Upper lobe of right lung (tissue), 1 donor: ENCODE measurements around the gene DMD. TPM values are rescaled to one million over a fixed set of nuclear protein-coding genes. Genes with fewer than 3 reads are reported as not detected.

Experiments used
- ATAC-seq: fragments of 200-7000 bp; cut with Tn5 transposase; one replicate; pipeline ENCODE4 v1.9.1; 2020; ENCODE audit warnings: mild to moderate bottlenecking, moderate library complexity
- DNase-seq: peaks from one replicate; pipeline ENCODE4 v3.0.0-alpha.2; 2020
- H3K27ac ChIP-seq: fragments of 200-600 bp; one replicate; pipeline ENCODE4 v1.8.0; 2022
- H3K27me3 ChIP-seq: fragments of 200-600 bp; one replicate; pipeline ENCODE4 v1.8.0; 2022; ENCODE audit warnings: mild to moderate bottlenecking
- H3K36me3 ChIP-seq: fragments of 200-600 bp; one replicate; pipeline ENCODE4 v1.8.0; 2022
- H3K4me1 ChIP-seq: fragments of 200-600 bp; one replicate; pipeline ENCODE4 v1.8.0; 2022
- H3K4me3 ChIP-seq: fragments of 200-600 bp; one replicate; pipeline ENCODE4 v1.8.0; 2022; ENCODE audit warnings: mild to moderate bottlenecking
- H3K9me3 ChIP-seq: fragments of 200-600 bp; one replicate; pipeline ENCODE4 v1.8.0; 2022
- intact Hi-C: fragments of 100-400 bp; cut with DNase I; formaldehyde crosslinking; loops from one replicate; pipeline ENCODE4 v1.11.0; 2022
- total RNA-seq: library from RNA; stranded (reverse); fragmentation: NEBNext Ultra II Directional; extraction: Animal tissue kit (Norgen Biotek cat#: 25700); gene quantifications from one replicate; pipeline ENCODE4 v1.2.1, GENCODE V29; 2021
- TF ChIP-seq, protein P1 (sequence below): fragments of 200-600 bp; IDR thresholded peaks from one replicate; pipeline ENCODE4 v1.8.0; 2022; ENCODE audit warnings: antibody characterized with exemption
- donor health status: DM: no; HTN: yes; CAD: no; lungs with severe emphysema.

The DMD gene
- total RNA-seq, 1 donor from 2014 or later: 24.7 TPM

DNA sequence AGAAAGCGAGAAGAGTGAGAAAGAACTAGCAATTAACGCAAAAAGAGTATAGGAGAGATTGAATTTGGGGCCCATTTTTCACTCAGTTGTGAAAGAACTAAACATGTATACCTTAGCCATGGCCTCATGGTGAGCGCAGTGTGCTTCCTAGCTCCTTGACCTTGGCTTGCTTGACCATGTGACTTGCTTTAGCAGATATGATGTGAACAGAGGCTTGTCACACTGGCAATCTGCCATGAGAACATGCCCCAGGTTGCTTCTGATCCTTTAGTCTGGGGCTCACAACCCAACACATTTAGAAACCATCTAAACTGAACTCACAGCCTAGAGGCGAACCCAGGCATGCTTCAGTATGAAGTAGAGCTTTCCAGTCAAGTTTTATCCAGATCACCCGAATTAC is 1879.4 kb downstream of the DMD start:
- Histone ChIP-seq H3K4me1 (no peaks in the 10 kb centered on the region), H3K36me3 (no peaks in the 10 kb centered on the region), H3K9me3 (no peaks in the 10 kb centered on the region), H3K27ac (no peak overlapping the region), H3K27me3 (no peaks in the 10 kb centered on the region), H3K4me3 (no peak overlapping the region)
- no peak for ATAC-seq
- intact Hi-C loops: no loop called here
- TF ChIP-seq, protein P1, sequence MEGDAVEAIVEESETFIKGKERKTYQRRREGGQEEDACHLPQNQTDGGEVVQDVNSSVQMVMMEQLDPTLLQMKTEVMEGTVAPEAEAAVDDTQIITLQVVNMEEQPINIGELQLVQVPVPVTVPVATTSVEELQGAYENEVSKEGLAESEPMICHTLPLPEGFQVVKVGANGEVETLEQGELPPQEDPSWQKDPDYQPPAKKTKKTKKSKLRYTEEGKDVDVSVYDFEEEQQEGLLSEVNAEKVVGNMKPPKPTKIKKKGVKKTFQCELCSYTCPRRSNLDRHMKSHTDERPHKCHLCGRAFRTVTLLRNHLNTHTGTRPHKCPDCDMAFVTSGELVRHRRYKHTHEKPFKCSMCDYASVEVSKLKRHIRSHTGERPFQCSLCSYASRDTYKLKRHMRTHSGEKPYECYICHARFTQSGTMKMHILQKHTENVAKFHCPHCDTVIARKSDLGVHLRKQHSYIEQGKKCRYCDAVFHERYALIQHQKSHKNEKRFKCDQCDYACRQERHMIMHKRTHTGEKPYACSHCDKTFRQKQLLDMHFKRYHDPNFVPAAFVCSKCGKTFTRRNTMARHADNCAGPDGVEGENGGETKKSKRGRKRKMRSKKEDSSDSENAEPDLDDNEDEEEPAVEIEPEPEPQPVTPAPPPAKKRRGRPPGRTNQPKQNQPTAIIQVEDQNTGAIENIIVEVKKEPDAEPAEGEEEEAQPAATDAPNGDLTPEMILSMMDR: no peak
- DNase-seq: no peak

DNA sequence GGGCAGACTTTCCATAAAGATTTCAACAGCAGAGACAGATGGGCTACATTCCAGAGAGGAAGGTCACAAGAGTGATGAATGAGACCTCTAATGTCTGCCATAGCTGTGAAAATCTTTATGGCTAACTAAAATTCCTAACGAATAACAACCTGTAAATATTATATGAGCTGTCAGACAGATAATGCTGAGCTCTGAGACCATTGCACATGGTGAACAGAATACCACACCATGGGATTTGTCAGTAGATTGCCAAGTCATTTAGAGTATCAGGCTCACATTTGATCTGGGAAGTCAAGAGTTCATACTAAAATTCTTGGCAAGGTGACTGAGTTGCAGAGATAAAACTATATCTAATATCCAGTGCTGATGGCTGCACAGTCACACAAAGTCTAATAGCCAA is 1880.3 kb downstream of the DMD start:
- no peak for DNase-seq
- no peaks in the 10 kb centered on the region for H3K4me1 ChIP-seq
- no peaks in the 10 kb centered on the region for H3K9me3 ChIP-seq
- TF ChIP-seq, protein P1: no peak
- no peak for ATAC-seq
- intact Hi-C loops: no loop called here
- no peaks in the 10 kb centered on the region for H3K27me3 ChIP-seq
- no peak overlapping the region for H3K27ac ChIP-seq
- H3K36me3 ChIP-seq: no peaks in the 10 kb centered on the region
- H3K4me3 ChIP-seq: no peak overlapping the region

DNA sequence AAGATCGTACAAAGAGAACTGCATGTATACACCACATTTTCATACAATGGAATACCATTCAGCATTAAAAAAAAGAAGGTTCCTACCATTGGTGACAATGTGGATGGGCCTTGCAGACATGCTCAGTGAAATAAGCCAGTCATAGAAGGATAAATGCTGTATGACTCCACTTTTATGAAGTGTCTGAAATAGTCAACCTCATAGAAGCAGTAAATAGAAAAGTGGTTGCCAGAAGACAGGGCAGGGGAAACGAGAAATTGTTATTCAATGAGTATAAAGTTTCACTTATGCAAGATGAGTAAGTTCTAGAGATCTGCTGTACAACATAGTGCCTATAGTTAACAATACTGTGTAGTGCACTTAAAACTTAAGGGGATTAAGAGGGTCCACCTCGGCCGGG is 1882.1 kb downstream of the DMD start:
- H3K27me3 ChIP-seq: no peaks in the 10 kb centered on the region
- no peak overlapping the region for H3K4me3 ChIP-seq
- no peaks in the 10 kb centered on the region for H3K9me3 ChIP-seq
- intact Hi-C loops: no loop called here
- no peak for DNase-seq
- H3K36me3 ChIP-seq: no peaks in the 10 kb centered on the region
- ATAC-seq: no peak
- H3K4me1 ChIP-seq: no peaks in the 10 kb centered on the region
- H3K27ac ChIP-seq: no peak overlapping the region
- TF ChIP-seq, protein P1: no peak

DNA sequence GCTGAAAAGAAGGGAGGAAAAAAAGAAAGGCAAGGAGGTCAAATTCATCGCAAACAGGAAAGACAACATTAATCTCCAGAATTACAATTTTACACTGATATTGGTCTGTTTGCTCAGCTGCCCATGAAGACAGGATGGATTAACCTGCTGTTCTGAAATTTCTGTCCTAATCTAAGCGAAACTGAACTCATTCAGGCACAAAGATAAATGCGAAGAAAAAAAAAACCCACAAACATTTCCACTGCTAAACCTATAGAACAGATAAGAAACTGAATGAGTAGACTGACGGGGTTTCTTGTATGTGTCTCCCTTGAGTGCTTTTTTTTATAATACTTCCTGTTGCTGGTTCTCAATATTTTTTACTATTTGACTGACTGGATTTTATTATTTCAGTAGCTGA is 1887.7 kb downstream of the DMD start:
- Histone ChIP-seq H3K4me1 (no peaks in the 10 kb centered on the region), H3K9me3 (no peaks in the 10 kb centered on the region), H3K27me3 (no peaks in the 10 kb centered on the region), H3K36me3 (no peaks in the 10 kb centered on the region), H3K27ac (no peak overlapping the region), H3K4me3 (no peak overlapping the region)
- TF ChIP-seq, protein P1: no peak
- ATAC-seq (no peak), DNase-seq (no peak)
- intact Hi-C loops: no loop called here

DNA sequence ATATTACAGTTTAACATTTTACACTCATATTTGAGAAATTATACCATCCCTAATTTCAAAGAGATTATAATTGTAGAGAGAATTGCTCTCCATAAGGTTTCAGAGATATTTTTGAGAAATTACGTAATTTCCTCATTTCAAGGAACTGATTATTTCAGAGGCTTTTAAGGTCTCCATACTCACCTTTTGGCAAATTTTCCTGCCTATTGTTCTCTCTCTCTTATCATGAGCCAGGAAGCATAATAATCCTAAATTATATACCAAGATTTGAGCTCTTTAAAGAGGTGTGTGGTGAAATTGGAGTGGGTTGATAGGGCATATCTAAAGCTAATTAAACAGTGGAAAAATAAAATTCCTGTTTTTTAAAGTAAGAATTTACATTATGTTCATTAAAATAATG is 1890.6 kb downstream of the DMD start:
- intact Hi-C loops: no loop called here
- Histone ChIP-seq H3K9me3 (no peaks in the 10 kb centered on the region), H3K27me3 (no peaks in the 10 kb centered on the region), H3K4me1 (no peaks in the 10 kb centered on the region), H3K36me3 (no peaks in the 10 kb centered on the region), H3K27ac (no peak overlapping the region), H3K4me3 (no peak overlapping the region)
- ATAC-seq (no peak), DNase-seq (no peak)
- TF ChIP-seq, protein P1: no peak

DNA sequence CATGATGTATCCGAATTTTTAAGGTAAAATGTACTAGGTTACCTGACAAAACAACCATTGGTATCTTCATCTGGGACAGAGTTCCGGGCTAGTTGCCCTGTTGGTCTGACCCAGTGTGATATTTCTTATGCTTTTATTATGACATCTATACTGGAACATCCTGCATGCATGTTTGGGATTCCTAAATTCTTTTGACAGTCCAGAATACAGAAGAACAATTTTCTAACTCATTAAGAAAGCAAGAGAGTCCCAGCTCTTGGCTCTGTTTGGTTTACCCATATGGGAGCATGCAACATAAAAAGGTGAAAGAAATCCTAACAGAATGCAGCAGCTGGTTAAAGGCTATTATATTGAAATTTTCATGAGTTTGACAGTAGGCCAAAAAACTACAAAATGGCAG is 1891.8 kb downstream of the DMD start:
- Histone ChIP-seq H3K27ac (no peak overlapping the region), H3K36me3 (no peaks in the 10 kb centered on the region), H3K4me1 (no peaks in the 10 kb centered on the region), H3K27me3 (no peaks in the 10 kb centered on the region), H3K9me3 (no peaks in the 10 kb centered on the region), H3K4me3 (no peak overlapping the region)
- DNase-seq (no peak), ATAC-seq (no peak)
- intact Hi-C loops: no loop called here
- TF ChIP-seq, protein P1: no peak
